GM12878 (cell line): ENCODE measurements around the gene ATP6V0C.

Experiments used
- BCL11A ChIP-seq: IDR thresholded peaks from 2 replicates; pipeline ENCODE4 v1.6.1; 2011; ENCODE audit warnings: low read depth, low read length
- BHLHE40 ChIP-seq, 2 experiments: fragments of 450-650 bp in 1 of 2; IDR thresholded peaks; 2 replicates each; pipeline ENCODE4 v1.6.1; 2011 to 2017; ENCODE audit warnings: low read depth in 2 of 2, borderline replicate concordance in 1 of 2, improper control_type of control experiment in 1 of 2, low read length in 1 of 2, mild to moderate bottlenecking in 1 of 2
- CTCF ChIP-seq, 3 experiments: IDR thresholded peaks in 2 of 3; conservative IDR thresholded peaks in 1 of 3; 2 replicates each; pipeline ENCODE4 v1.5.1; 2011; ENCODE audit warnings: low read depth in 3 of 3, low read length in 3 of 3, mild to moderate bottlenecking in 3 of 3, control low read depth in 2 of 3, moderate library complexity in 2 of 3, inconsistent platforms in 1 of 3, mixed read lengths in 1 of 3; ENCODE audit not compliant: control insufficient read depth in 2 of 3, insufficient read depth in 1 of 3; ENCODE audit errors: extremely low read depth in 1 of 3
- E4F1 ChIP-seq: fragments of 450-650 bp; IDR thresholded peaks from 2 replicates; pipeline ENCODE4 v1.6.1; 2018; ENCODE audit warnings: borderline replicate concordance, mild to moderate bottlenecking; ENCODE audit not compliant: partially characterized antibody
- YY1 ChIP-seq: IDR thresholded peaks from 2 replicates; pipeline ENCODE4 v1.6.1; 2011; ENCODE audit warnings: low read depth, mild to moderate bottlenecking, low read length

GRCh38 chr16:2480948-2481347 is 32.8 kb upstream of the ATP6V0C start:
- TF ChIP-seq CTCF (IDR thresholded peaks at IDR 0.05 in 2 of 3, conservative IDR thresholded peaks at IDR 0.05 in 1 of 3; ENCODE audit: control insufficient read depth in 2 of 3, extremely low read depth in 1 of 3, insufficient read depth in 1 of 3, low read depth in 3 of 3, low read length in 3 of 3) (no peak), BHLHE40 (IDR thresholded peaks at IDR 0.05; ENCODE audit: borderline replicate concordance in 1 of 2, low read depth in 2 of 2, low read length in 1 of 2) (no peak), YY1 (no peak), E4F1 (no peak), BCL11A (no peak)
